OCI-LY7 (cell line): ENCODE data around the gene DUSP18. TPM values are rescaled to one million over a fixed set of nuclear protein-coding genes. Genes with fewer than 3 reads are reported as not detected.
A peak's percentile ranks its signal among the peaks of the same experiment; 100 is the strongest.
"Not testable (repeated sequence)": the region's sequence is repeated elsewhere in the genome, so short reads cannot be mapped to it uniquely, and the experiment has no call there.

Source experiments
- BruUV-seq: library from RNA; stranded (reverse); fragments of 400-500 nt; replicated peaks from 2 replicates; lab custom pipeline; 2021; lab: Mats Ljungman, UMichigan
- CTCF ChIA-PET: fragments of 300-600 bp; sonication (Branson Sonifier 250); formaldehyde crosslinking; loops from one replicate; lab custom pipeline; 2022; ENCODE audit warnings: antibody characterized with exemption; ENCODE audit not compliant: unreplicated experiment; lab: Charles Lee
- POLR2A ChIA-PET: fragments of 300-600 bp; sonication (Branson Sonifier 250); formaldehyde crosslinking; loops from one replicate; lab custom pipeline; 2022; ENCODE audit warnings: antibody characterized with exemption; lab: Charles Lee
- DNase-seq: peaks from one replicate; pipeline ENCODE4 v3.0.0-alpha.2; 2015; ENCODE audit warnings: low spot score
- H2AFZ ChIP-seq: fragments of 200-600 bp; sonication (generic), shearing (Covaris generic); 2 replicates; pipeline ENCODE4 v1.6.1; 2014; ENCODE audit warnings: mild to moderate bottlenecking, antibody characterized with exemption, low read length, moderate library complexity
- H3K27ac ChIP-seq: fragments of 200-600 bp; sonication (generic); 2 replicates; pipeline ENCODE4 v1.5.1; 2014; ENCODE audit warnings: mixed run types, low read depth, mild to moderate bottlenecking, moderate library complexity, low read length, inconsistent platforms; ENCODE audit not compliant: poor library complexity, severe bottlenecking
- H3K36me3 ChIP-seq: fragments of 200-600 bp; sonication (generic); 2 replicates; pipeline ENCODE4 v1.6.1; 2014; ENCODE audit warnings: mild to moderate bottlenecking, antibody characterized with exemption, low read length, moderate library complexity, mixed read lengths; ENCODE audit not compliant: insufficient read depth
- H3K4me1 ChIP-seq: fragments of 200-600 bp; sonication (generic); 2 replicates; pipeline ENCODE4 v1.5.1; 2014; ENCODE audit warnings: mild to moderate bottlenecking, low read length; ENCODE audit not compliant: insufficient read depth, poor library complexity, severe bottlenecking
- H3K4me2 ChIP-seq: fragments of 200-600 bp; sonication (generic); 2 replicates; pipeline ENCODE4 v1.6.1; 2014; ENCODE audit warnings: mild to moderate bottlenecking, low read length
- H3K4me3 ChIP-seq: fragments of 200-600 bp; sonication (generic); 2 replicates; pipeline ENCODE4 v1.5.1; 2014; ENCODE audit warnings: mild to moderate bottlenecking, low read depth, low read length; ENCODE audit not compliant: poor library complexity, severe bottlenecking
- H3K79me2 ChIP-seq: fragments of 200-600 bp; sonication (generic); 2 replicates; pipeline ENCODE4 v1.6.1; 2016; ENCODE audit warnings: low read depth, mild to moderate bottlenecking, low read length, moderate library complexity, mixed read lengths; ENCODE audit not compliant: insufficient read depth
- H3K9me2 ChIP-seq: fragments of 200-600 bp; sonication (generic); 2 replicates; pipeline ENCODE4 v1.6.1; 2016; ENCODE audit warnings: mild to moderate bottlenecking, low read length, mixed read lengths; ENCODE audit not compliant: insufficient read depth
- H3K9me3 ChIP-seq: fragments of 200-600 bp; sonication (generic); 2 replicates; pipeline ENCODE4 v1.6.1; 2014; ENCODE audit warnings: mild to moderate bottlenecking, mixed run types, low read length, mixed read lengths
- H4K20me1 ChIP-seq: fragments of 200-600 bp; sonication (generic); 2 replicates; pipeline ENCODE4 v1.6.1; 2014; ENCODE audit warnings: mild to moderate bottlenecking, antibody characterized with exemption, low read length, moderate library complexity, mixed read lengths; ENCODE audit not compliant: insufficient read depth
- CTCF ChIP-seq: fragments of 200-600 bp; sonication (generic); conservative IDR thresholded peaks from 2 replicates; pipeline ENCODE4 v1.5.1; 2014; ENCODE audit warnings: mild to moderate bottlenecking, antibody characterized with exemption, low read length, moderate library complexity, mixed read lengths
- EZH2phosphoT487 ChIP-seq: fragments of 200-600 bp; sonication (generic); IDR thresholded peaks from 2 replicates; pipeline ENCODE4 v1.6.1; 2018; ENCODE audit warnings: low read depth, borderline replicate concordance, mild to moderate bottlenecking, mixed run types, antibody characterized with exemption, low read length, moderate library complexity, mixed read lengths
- intact Hi-C: fragments of 100-400 bp; cut with micrococcal nuclease; formaldehyde crosslinking; loops from one replicate; pipeline ENCODE4 v1.10.0; 2022; ENCODE audit not compliant: unreplicated experiment
- total RNA-seq, 2 experiments: library from RNA; depleted of rRNA in 1 of 2; stranded (reverse); fragments of >200 nt in 1 of 2; shearing (Covaris generic) in 1 of 2; gene quantifications; 2 replicates each; pipeline ENCODE4 v1.2.3, GENCODE V29; 2014 to 2022

DUSP18 gene
- total RNA-seq, 2 experiments from 2014 or later, result 5.0 to 6.4 TPM

DNA sequence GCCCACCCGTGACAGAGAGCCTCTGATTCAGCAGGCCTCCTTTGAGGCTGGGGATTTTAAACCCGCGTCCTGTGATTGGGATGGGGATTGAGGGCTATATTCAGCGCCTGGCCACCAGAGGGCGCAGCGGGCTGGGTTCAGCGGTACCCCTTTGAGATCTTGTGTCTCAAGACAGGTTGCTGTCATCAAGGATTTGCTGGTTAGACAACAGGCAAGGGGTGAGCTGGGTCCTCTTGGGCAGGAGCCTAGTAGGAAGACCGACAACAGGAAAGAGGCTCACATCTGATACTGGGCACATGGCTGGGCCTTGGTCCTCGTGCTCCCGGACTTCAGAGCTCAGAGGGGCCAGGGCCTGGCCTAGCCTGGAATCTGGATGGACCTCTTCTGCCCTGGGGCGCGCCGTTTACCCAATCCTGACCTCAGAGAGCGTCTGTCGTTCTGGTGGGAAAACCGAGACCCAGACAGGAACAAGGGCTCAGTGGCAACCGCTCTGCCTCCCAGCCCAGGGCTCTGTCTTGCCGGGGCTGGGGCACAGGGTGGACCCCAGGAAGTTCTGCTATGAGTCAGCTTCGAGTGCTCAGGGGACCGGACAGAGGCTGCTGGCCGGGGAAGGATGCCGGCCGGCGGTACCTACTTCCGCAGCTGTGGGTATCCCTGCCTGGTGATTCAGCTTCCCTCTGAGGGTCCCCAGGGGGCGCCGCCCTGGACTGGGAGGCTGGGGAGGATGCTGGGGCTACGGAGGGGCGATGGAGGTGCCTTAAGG is 33.0 kb downstream of the DUSP18 start:
- intact Hi-C loops, result loop anchor here (1.0 to 10.0 kb wide), 3 partner anchors 121 to 450 kb away; partner anchors contain the start of gene SMTN
- ChIA-PET POLR2A (interaction anchor here (0.6 to 0.9 kb wide), 4 partner anchors 47 to 120 kb away, joined by 3 to 7 read pairs (median 4); no protein-coding TSS in a partner anchor), CTCF (interaction anchor here (0.6 to 1.1 kb wide), 6 partner anchors 32 to 371 kb away, joined by 3 to 14 read pairs (median 4); no protein-coding TSS in a partner anchor)
- Histone ChIP-seq H3K9me3 (no peaks in the 10 kb centered on the region), H3K27ac (peak overlapping the region; percentile 32), H4K20me1 (no peaks in the 10 kb centered on the region), H3K4me2 (peak overlapping the region; percentile 93), H3K36me3 (no peaks in the 10 kb centered on the region; the same call in 1 of the 2 replicates), H2AFZ (peak overlapping the region; percentile 95), H3K4me3 (peak overlapping the region; percentile 74), H3K9me2 (no peaks in the 10 kb centered on the region), H3K4me1 (peaks cover 16% of the 10 kb centered on the region), H3K79me2 (no peaks in the 10 kb centered on the region)
- BruUV-seq, result no TSS peak
- peak; percentile 89 for DNase-seq
- peak; percentile 94 for TF ChIP-seq CTCF
- TF ChIP-seq EZH2phosphoT487, result no peak

DNA sequence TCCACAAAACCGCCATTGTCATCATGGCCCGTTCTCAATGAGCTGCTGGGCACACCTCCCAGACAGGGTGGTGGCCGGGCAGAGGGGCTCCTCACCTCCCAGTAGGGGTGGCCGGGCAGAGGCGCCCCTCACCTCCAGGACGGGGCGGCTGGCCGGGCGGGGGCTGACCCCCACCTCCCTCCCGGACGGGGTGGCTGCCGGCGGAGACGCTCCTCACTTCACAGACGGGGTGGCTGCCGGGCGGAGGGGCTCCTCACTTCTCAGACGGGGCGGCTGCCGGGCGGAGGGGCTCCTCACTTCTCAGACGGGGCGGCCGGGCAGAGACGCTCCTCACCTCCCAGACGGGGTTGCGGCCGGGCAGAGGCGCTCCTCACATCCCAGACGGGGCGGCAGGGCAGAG is 36.2 kb downstream of the DUSP18 start:
- H3K9me3 ChIP-seq, H3K4me2 ChIP-seq, DNase-seq, H3K4me3 ChIP-seq, H2AFZ ChIP-seq, CTCF ChIA-PET, H4K20me1 ChIP-seq, POLR2A ChIA-PET, BruUV-seq, H3K9me2 ChIP-seq, H3K36me3 ChIP-seq, H3K27ac ChIP-seq, H3K79me2 ChIP-seq: not testable (repeated sequence)
- intact Hi-C loops, result loop anchor here (10.0 kb wide), 1 partner anchor 453 kb away; the partner anchor contains the start of gene SMTN
- peaks cover 13% of the 10 kb centered on the region for H3K4me1 ChIP-seq

GRCh38 chr22:30628491-30628890 is 39.2 kb downstream of the DUSP18 start:
- ChIA-PET CTCF (no interaction called here), POLR2A (no interaction called here)
- intact Hi-C loops, result no loop called here
- Histone ChIP-seq H3K79me2 (no peaks in the 10 kb centered on the region), H3K9me3 (no peaks in the 10 kb centered on the region), H3K27ac (no peak overlapping the region), H3K4me3 (no peak overlapping the region), H3K4me1 (no peaks in the 10 kb centered on the region), H3K9me2 (no peaks in the 10 kb centered on the region), H2AFZ (no peak overlapping the region), H3K4me2 (no peak overlapping the region), H4K20me1 (no peaks in the 10 kb centered on the region), H3K36me3 (no peaks in the 10 kb centered on the region)
- TF ChIP-seq EZH2phosphoT487 (no peak), CTCF (no peak)
- BruUV-seq, result no TSS peak
- no peak for DNase-seq
